T-helper 2 cell treated with Interferon-gamma antibody and Interleukin-4, amounts not matched to agents 5 μg/mL and 100 μg/mL, for 36 hours (primary cell): ENCODE results near the gene RTL10.

Experiments used
- DNase-seq: peaks from one replicate; pipeline ENCODE4 v3.0.0; 2021; ENCODE audit warnings: low spot score
- H3K27ac Mint-ChIP-seq: one replicate; pipeline ENCODE4 v1.8.0; 2021; ENCODE audit warnings: mild to moderate bottlenecking, mixed read lengths
- H3K27me3 Mint-ChIP-seq: one replicate; pipeline ENCODE4 v1.8.0; 2021; ENCODE audit warnings: low read depth, mixed read lengths
- H3K36me3 Mint-ChIP-seq: one replicate; pipeline ENCODE4 v1.8.0; 2021; ENCODE audit warnings: low read depth, mixed read lengths
- H3K4me1 Mint-ChIP-seq: one replicate; pipeline ENCODE4 v1.8.0; 2021; ENCODE audit warnings: low read depth, mixed read lengths
- H3K4me3 Mint-ChIP-seq: one replicate; pipeline ENCODE4 v1.8.0; 2022; ENCODE audit warnings: mild to moderate bottlenecking, moderate library complexity, mixed read lengths
- H3K9me3 Mint-ChIP-seq: one replicate; pipeline ENCODE4 v1.8.0; 2021; ENCODE audit warnings: mixed read lengths

Gene RTL10

DNA sequence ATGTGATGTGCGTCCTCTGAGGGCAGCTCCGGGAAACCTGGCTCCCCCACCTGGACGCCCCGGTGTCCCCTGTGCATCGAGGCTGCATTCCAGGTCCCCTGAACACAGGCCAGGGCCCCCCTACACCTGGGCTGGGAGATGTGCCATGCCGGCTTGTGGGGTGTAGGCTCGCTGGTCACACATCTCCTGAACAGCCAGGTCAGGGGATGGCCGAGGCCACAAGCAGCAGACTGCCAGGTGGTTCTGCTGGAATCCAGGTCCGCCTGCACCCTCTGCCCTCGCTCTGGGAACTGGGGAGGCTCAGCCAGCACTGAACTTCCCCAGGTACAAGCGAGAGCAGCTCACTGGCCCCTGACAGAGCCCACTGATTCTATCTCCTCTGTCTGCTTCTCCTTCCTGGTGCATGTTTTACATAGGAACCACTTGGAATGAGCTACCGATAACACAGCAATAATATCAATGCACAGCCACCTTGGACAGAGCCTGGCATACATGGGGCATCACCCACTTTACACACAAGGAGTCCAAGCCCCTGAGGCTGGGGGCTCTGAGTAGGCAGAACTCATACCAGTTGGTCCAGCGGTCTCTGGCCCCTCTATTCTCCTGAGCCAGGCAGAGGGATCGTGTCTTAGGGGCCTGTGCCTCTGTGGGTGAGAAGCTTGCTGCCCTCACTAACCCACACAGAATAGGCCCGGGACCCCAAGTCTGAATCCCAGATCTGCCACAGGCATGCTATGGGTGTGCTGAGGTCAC is 47.3 kb downstream of the RTL10 start:
- Mint-ChIP-seq H3K27me3 (no peaks in the 10 kb centered on the region), H3K4me3 (no peak overlapping the region), H3K27ac (no peak overlapping the region), H3K9me3 (no peaks in the 10 kb centered on the region), H3K4me1 (no peaks in the 10 kb centered on the region), H3K36me3 (no peaks in the 10 kb centered on the region)
- no peak for DNase-seq

DNA sequence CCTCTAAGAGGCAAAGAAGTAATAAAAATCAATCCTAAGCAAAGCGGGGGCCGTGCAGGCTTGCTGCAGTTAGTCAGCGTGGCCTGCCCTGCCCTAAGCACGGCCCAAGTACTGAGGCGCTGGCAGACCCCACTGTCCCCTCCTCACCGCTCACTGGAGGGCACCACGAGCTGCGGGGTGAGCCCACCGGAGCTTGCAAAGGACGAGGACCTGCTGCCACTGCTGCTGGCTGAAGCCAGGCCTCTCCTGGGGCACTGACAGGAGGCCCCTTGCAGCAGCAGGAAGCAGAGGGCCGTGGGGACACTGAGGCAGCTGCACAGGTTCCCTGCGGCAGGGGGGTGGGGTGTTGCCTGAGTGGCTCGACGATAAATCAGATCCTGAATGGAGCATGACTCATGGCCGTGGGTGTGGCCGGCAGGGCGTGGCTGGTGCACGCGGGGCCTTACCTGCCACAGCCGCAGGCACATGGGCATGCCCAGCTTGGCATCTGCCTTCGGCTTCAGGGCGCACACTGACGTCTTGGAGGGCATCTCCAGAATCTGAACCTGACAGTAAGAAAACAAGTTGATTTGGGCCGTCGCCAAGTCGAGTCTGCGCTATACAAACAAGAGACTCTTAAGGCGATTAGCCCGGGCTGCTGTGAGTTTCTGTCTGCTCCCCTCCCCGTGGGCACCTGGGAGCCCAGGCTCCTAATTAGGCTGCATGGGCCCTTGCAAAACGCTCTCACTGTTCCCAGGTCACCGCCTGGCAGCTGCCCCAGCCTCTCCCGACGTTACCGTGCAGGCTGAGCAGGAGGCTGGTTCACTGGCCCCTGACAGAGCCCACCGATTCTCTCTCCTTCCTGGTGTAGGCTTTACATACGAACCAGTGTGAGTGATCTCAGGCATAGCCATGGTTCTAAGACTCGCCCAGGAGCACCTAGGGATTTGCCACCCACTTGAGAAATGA is 48.2 kb downstream of the RTL10 start:
- Mint-ChIP-seq H3K36me3 (no peaks in the 10 kb centered on the region), H3K9me3 (no peaks in the 10 kb centered on the region), H3K4me1 (no peaks in the 10 kb centered on the region), H3K27ac (no peak overlapping the region), H3K27me3 (no peaks in the 10 kb centered on the region), H3K4me3 (no peak overlapping the region)
- no peak for DNase-seq

DNA sequence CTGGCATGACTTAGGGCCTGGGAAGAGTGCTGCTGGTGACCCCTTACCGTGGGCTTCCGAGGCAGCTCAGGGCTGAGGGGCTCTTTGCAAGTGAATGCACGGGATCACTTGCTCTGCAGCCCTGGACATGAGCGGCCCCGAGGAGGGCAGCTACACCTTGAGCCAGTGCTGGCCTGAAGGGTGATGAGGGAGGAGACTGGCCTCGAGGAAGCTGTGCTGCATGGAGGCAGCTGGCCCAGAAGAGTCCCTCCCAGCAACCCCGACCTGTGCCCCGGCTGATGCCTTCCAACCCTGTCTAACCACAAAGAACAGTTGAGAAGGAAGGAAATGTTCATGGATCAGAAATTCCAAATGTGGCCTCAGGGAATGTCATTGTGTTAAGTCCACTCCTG is 48.9 kb downstream of the RTL10 start:
- no peaks in the 10 kb centered on the region for H3K4me1 Mint-ChIP-seq
- H3K27ac Mint-ChIP-seq: no peak overlapping the region
- H3K4me3 Mint-ChIP-seq: no peak overlapping the region
- H3K36me3 Mint-ChIP-seq: no peaks in the 10 kb centered on the region
- no peaks in the 10 kb centered on the region for H3K9me3 Mint-ChIP-seq
- H3K27me3 Mint-ChIP-seq: no peaks in the 10 kb centered on the region
- DNase-seq: no peak
